HG02623 (cell line): ENCODE measurements around the gene DTNBP1.
A peak's percentile ranks its signal among the peaks of the same experiment; 100 is the strongest.

ENCODE experiments used
- ATAC-seq: cut with Tn5 transposase; IDR thresholded peaks from one replicate; pipeline ENCODE4 v1.9.1; 2021; ENCODE audit warnings: moderate library complexity; ENCODE audit not compliant: unreplicated experiment

DTNBP1 gene, protein sequence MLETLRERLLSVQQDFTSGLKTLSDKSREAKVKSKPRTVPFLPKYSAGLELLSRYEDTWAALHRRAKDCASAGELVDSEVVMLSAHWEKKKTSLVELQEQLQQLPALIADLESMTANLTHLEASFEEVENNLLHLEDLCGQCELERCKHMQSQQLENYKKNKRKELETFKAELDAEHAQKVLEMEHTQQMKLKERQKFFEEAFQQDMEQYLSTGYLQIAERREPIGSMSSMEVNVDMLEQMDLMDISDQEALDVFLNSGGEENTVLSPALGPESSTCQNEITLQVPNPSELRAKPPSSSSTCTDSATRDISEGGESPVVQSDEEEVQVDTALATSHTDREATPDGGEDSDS

DNA sequence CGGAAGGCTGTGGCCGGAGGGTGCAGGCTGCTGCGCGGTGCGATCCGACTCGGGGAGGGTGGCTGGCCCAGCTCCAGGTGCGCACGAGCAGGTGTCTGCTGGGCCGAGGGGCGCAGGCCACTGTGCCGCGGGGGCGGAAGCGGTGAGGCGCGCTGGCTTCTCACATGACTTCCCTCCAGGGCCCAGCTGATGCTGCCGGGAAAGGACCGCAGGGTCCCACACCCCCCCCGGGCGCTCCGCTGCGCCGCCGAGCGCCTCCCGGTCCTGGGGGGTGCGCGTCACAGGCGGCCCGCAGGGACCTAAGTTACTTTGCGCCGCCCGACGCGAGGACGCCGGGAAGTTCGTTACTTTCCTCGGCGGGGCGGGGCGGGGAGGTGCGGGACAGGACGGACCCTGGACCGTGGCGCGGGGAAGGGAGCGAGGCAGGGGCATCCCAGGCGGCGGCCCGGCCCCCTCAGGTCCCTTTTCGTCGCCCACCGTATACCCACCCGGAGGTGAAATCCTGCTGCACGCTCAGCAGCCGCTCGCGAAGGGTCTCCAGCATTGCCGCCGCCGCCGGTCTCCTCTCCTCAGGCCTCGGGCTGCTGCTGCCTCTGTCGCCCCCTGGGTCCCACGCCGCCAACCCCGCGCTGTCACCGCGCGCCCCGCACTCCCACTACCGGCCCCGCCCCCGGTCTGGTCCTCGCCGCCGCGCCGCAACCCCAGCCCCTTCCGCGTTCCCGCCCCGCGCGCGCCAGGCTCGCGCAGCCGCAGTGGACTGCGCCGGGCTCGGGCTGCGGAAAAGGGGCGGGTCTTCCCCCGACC is at the start of gene DTNBP1:
DTNBP1 (minus strand) TSS at position 703 of the 804 bp plus-strand sequence; CDS start at position 544, 159 bp downstream.
- peak; percentile 60 for ATAC-seq

DNA sequence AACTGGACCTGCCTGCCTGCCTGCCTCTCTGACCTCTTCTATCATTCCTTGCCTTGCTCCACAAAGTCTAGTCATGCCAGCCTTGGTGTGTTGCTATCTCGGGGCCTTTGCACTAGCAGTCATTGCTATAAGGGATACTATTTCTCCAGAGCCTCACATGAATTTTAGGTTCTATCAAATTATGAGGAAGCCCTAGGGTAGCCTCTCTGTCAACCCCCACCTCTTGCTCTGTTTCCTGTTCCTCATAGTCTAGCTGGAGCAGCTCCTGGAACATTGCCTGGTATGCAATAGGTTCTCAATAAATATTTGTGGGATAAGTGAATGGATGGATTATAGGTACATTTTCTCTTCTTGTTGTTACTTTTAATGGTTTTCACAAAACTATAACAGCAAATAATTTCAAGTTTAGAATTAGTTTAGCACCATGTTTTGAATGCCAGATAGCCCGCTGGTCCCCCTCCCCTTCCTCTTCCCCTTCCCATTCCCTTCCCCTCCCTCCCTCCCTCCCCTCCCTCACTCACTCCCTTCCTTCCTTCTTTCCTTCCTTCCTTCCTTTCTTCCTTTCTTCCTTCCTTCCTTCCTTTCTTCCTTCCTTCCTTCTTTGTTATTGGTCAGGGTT is 46.9 kb upstream of the DTNBP1 start:
- no peak for ATAC-seq

DNA sequence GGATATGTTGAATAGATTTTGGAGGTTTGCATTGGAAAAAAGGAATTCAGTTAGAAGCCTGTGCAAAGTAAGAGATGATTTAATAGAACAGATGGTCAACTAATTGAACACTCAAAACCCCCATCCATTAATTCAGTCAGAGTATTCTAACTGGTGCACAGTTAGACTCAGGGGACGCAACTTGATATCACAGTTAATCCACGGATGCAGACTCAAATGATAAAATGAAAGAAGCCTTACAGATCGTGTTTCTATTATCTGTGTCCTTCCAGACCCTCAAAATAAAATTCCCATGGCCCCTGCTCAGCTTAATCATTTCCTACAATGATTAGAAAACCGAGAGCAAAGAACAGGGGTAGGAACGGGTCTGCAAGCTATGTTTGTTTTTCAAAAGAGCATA is 45.4 kb upstream of the DTNBP1 start:
- no peak for ATAC-seq

DNA sequence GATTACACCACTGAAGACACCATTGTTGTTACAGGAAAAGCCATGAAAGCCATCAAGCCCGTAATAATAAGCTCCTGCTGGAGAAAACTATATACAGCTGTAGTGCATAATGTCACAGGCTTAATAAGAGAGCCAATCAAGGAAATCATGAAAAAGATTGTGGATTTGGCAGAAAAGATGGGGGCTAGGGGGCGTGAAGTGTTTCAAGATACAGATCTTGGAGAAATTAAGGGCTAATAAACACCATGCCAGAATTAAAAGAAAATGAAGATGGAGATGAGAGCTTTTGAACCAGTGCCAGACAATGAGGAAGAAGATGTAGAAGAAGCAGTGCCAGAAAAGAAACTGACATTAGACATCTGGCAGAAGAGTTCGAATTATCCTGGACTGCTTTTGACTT is 43.2 kb upstream of the DTNBP1 start:
- no peak for ATAC-seq

DNA sequence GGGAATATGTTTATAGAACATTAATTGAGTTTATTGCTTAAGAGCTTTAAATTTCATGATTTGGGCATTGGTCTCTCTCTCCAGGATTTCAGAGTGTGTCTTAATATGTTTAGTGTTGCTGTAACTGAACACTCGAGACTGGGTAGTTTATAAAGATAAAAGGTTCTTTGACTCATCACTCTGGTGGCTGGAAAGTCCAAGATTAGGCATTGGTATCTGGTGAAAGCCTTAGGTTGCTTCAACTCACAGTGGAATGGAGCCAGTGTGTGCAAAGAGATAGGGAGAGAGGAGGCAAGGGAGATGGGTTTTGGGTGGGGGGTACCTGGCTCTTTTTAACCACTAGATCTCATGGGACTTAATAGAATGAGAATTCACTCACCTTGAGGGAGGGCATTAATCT is 35.6 kb upstream of the DTNBP1 start:
- ATAC-seq, result no peak

DNA sequence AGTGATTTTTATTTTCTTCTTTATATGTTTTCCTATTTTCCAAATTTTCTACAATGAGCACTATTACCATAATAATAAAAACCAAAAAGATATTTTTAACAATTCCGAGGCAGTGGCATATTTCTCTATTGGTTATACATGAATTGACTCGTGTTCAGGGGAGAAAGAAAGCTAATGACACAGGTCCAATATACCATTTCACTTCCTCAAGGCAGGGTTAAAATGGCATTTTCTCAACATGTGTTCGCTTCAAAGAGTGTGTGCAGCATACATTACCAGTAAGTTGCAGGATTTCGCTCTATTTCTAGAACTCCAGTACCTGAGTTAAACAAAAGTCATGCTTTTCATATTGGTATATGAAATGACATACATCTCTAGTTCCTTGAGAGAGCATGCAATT is 35.1 kb upstream of the DTNBP1 start:
- no peak for ATAC-seq

DNA sequence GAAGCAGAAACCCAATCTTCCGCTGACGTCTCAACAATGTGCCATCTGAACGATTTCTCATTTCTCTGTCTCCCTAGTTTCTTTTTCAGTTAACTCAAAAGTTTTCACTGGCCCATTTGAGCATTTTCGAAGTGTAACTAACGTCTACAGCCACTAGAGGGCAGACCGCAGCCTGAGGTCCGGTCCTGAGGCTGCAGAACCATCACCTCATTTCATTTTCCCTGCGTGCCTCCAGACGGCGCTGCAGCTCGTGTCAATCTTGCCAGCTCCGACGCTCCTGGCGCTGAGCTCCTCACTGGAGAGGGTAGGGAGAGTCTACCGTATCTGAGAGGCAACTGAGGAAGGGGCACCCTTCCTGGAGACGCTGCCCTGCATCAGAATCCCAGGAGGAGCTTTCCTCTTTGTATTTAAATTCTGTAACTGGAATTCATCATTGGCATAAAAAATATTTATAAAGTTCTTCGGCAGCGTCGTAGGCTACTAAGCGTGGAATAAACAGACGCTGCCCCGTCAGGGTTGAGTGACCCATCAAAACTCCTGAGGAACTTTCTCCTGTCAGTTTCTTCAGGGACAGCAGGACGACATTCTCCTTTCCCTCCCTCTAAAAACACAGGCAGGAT is 28.5 kb upstream of the DTNBP1 start:
- peak; percentile 99 for ATAC-seq

DNA sequence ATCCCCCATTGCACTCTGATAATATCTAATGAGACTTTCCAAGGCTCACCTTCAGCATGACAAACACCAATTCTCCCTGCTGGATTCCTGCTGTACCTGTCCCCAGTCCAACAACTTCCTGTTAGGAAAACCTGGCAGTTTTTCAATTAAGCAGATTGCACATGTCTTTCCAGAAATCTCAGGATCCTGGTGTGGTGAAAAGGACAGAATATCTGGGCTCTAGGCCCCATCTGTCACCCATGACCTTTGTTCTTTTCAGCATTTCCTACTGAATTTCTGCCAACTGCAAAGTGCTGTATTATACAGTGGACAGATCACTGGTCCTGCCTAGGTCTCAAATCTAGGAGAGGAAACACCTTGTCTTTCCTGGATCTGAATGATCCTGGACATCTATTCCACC is 27.7 kb upstream of the DTNBP1 start:
- ATAC-seq, result no peak

DNA sequence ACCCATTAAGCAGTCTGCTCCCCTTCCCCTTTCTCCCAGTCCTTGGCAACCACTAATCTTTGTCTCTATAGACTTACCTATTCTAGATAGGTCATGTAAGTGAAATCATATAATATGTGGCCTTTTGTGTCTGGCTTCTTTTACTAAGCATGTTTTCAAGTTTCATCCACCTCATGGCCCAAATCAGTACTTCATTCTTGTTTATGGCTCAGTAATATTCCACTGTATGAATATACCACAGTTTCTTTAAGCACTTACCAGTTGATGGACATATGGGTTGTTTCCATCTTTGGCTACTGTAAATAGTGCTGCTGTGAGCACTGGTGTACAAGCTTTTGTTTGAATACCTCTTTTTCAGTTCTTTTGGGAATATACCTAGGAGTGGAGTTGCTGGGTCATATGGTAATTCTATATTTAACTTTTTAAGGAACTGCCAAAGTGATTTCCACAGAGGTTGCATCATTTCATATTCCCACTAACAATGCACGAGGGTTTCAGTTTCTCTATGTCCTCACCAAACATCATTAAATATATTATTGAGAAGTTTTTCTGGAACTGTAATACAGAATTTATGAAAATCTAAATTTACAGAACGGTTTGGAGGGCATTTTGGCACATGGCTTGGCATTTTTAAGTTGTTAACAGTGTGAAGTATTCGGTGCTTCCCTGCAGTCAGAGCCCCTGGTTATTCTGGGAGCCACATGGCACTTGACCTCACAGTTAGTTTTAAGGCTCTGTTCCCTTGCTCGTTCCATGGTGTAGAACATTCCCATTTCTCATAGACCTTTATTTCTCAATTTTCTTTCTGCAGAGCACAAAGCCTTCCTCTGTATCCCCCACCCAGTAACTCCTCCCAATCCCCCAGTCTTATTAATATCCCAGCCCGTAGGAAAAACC is 27.0 kb upstream of the DTNBP1 start:
- ATAC-seq, result no peak

DNA sequence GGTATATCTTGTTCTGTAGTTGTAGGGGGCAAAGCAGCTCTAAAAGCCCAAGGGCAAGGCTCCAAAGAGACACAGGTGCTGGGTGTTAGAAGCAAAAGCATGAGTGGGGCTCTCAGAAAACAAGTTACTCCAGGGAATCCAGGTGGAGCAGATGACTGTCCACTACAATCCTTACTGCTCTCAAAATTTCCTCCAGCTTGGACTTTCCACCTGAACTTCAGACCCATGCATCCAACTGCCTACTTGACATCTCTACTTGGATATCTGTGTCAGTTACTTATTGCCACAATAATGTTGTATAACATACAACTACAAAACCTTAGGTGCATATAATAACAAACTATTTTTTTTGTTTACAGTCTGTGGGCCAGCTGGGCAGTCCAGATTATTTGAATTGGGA is 22.8 kb upstream of the DTNBP1 start:
- ATAC-seq, result no peak

DNA sequence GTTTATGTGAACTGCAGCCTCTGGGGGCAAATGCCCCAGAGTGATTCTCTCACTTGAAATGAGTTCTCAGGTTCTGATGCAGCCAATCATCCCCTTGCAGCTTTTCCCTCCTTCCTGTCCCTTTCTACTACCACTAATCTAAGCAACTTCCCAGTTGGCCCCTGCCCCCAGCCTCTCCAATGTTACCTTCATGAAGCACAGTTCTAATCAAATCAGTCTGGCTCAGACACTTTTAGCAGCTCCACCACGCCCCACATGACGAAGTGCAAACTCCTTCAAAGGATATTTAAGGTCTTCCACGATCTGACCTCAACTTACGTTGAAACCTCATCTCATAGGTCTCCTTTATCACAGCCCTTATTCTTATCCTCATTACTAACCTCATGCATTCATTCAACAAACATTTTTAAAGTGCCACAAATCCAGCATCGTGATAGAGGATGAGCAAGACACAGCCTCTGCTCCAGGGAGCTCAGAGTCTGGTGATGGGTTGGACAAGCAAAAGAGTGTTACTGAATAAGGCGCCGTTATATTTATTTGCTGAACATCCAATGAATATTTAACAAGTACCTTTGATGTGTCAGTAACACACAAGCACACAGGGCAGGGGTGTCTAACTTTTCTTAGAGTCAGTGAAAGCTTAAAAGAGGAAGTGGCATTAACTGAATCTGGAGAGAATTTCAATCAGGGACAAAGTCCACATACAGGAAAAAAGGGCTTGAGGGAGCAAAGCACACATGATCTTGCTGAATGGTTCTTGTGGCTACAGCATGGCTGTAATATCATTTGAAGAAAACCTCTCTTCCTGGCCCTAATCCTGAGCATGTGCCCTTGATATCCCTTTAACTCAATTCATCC is 20.4 kb upstream of the DTNBP1 start:
- no peak for ATAC-seq

DNA sequence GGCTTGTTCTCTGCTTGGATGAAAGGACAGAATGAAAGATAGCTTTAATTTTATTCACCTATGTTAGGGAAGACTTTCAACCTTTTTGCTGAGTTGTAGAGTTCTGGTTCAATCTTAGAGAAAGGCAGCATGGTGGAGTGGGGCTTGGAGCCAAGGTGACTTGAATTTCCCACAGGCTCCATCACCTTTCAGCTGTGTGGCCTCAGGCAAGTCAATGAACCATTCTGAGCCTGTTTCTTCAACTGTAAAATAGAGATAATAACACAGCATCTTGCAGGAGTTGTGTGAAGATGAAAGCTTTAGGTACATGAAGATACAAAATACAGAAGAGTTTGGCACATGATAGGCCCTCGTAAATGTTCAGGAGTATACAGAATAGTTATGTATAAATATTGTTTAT is 19.1 kb upstream of the DTNBP1 start:
- no peak for ATAC-seq

DNA sequence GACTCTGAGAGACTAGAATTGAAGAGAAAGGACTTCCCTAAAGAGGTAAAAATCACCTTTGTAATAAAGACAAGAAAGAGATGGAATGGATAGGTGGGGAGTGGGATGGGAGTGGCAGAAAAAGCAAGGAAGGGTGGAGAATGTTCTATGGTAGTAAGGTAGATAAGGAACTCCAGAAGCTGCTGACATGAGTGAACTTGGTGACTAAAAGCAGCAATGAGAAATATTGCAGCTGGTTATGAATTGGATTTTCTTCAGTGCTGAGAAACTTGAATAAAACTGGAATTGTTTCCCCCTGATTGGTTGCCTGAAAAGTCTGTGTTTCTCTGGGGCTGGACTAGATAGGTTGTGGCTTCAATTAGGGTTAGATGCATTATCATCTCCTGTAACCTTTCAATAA is 15.7 kb upstream of the DTNBP1 start:
- ATAC-seq, result no peak

DNA sequence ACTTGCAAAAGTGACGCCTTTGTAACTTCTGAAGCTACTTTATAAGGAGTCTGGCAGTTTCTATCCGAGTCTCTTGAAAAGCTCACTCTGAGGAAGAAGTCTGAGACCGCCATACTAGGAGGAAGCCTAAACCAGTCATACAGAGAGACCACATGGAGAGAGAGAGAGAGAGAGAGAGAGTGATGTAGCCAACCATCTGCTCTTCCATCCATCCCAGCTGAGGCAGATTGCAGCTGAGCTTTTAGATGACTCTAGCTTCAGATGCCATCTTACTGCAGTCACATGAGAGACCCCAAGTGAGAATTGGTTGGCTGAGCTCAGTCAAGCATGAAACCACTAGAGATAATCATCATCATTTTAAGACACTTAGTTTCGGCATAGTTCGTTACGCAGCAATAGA is 15.0 kb upstream of the DTNBP1 start:
- ATAC-seq, result no peak

DNA sequence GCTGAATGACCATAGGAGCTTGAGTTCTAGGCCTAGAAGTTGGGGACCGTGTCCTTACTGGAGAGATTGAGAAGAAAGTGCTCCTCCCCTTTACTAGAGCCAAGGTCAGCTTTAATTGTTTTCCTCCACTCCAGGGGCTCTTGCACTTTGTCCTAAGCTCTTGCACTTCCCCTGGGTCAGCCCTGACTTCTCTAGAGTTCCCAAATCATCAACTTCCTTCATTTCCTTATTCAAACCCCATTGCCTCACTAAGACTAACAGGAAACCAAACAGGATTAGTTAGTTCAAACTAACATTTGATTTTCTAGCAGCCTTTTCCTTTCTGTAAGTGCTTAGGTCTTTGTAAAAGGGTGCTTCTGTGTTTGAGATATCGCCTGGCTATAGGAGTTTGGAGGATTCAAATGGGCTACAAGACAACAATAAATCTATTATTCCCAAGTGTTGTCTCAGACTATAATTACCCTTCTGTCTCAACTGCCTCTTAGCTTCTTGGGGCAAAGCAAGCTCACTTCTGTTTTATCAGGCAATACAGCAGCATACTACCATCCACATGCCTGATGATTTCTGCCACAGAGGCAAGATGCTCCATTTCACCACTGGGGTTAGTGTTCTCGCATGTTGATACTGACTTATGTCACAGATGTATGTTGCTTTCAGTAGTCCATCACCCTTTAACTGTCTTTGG is 12.8 kb upstream of the DTNBP1 start:
- ATAC-seq, result no peak

DNA sequence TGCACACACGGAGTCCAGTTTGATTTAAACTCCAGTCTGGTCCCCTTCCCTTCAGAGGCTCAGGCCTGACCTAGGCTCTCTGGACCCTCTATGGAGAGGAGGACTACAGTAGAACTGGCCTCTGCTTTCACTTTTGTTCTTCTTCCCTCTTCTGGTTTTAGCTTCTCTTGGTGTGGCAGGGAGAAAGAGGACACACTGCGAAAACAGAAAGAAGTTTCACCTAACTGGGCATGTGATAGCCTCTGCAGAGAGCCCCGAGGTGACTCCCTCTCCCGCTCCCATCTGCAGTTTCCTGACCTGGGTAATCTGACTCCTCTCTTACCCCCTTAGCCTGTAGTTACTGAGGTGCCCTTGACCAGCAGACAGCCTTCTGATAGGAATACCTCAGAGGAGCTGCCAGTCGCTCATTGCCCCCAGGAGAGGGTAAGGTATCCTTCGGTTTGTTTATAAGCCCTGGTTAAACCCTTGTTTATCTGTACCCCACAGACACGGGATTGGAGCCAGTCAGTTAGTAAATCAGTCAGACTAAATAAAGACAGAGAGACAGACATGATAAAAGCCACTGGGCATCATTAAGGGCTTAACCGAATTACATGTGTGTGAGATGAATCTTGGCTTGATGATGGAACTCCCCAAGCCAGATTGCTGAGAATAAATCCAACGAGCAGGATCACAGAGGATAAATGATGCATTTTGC is 12.0 kb upstream of the DTNBP1 start:
- ATAC-seq, result no peak

DNA sequence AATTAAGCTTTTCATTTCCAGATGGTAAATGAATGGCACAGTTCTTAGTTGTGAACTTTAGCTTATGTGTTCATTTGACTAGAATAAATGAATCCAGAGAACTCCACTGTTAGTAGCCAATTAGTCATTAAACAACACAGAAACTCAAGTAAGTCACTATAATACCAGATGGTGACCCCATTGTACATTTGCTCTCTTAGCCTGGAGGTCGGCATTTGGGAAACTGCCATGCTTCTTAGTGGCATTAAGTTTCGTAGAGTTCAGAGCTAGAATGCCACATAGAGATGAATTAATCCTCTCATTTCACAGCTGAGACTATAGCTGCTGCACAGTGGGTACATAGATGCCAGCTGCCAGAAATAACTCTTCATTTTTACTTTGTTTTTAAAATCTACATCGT is 10.8 kb upstream of the DTNBP1 start:
- no peak for ATAC-seq

DNA sequence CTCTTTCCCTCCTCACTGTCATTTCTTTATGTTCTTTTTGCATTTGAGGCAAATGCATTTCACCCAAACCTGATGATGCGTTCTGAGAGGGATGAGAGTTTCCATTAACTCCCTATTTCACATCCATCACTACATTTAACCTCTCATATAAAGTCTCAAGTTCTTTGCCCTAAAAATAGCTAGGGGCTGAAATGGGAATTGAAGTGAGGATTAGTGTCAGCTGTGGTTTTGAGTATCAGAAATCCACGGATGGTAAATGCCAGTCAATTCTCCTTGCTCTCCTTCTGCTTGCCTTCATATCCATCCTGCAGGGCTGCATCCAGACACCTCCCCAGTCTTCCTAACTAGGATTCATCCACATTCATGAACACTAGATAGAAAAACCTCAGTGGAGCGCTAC is 10.0 kb upstream of the DTNBP1 start:
- ATAC-seq, result no peak
